Duodenal mucosa (tissue), 2 donors: ENCODE measurements around the gene ZFAND3.
A peak's percentile ranks its signal among the peaks of the same experiment; 100 is the strongest.

Source experiments
- H3K27ac ChIP-seq: one replicate; pipeline ENCODE4 v1.7.0; 2013; ENCODE audit warnings: low read depth, low read length
- H3K27me3 ChIP-seq, 2 donors: one replicate each; pipeline ENCODE4 v1.7.0; 2013; ENCODE audit warnings: low read length in 2 of 2, control low read depth in 1 of 2; ENCODE audit not compliant: insufficient read depth in 2 of 2, control insufficient read depth in 1 of 2
- H3K36me3 ChIP-seq, 2 donors: one replicate each; pipeline ENCODE4 v1.7.0; 2013; ENCODE audit warnings: low read length in 2 of 2, control low read depth in 1 of 2; ENCODE audit not compliant: insufficient read depth in 2 of 2, control insufficient read depth in 1 of 2
- H3K4me1 ChIP-seq, 2 donors: one replicate each; pipeline ENCODE4 v1.7.0; 2013; ENCODE audit warnings: low read length in 2 of 2, control low read depth in 1 of 2; ENCODE audit not compliant: insufficient read depth in 2 of 2, control insufficient read depth in 1 of 2
- H3K4me3 ChIP-seq, 2 donors: one replicate each; pipeline ENCODE4 v1.7.0; 2013; ENCODE audit warnings: low read length in 2 of 2, low read depth in 1 of 2
- H3K9ac ChIP-seq, 2 donors: one replicate each; pipeline ENCODE4 v1.7.0; 2013; ENCODE audit warnings: low read length in 2 of 2, low read depth in 1 of 2
- H3K9me3 ChIP-seq, 2 donors: one replicate each; pipeline ENCODE4 v1.7.0; 2013; ENCODE audit warnings: low read length in 2 of 2, control low read depth in 1 of 2; ENCODE audit not compliant: control insufficient read depth in 1 of 2

Gene ZFAND3, protein sequence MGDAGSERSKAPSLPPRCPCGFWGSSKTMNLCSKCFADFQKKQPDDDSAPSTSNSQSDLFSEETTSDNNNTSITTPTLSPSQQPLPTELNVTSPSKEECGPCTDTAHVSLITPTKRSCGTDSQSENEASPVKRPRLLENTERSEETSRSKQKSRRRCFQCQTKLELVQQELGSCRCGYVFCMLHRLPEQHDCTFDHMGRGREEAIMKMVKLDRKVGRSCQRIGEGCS

DNA sequence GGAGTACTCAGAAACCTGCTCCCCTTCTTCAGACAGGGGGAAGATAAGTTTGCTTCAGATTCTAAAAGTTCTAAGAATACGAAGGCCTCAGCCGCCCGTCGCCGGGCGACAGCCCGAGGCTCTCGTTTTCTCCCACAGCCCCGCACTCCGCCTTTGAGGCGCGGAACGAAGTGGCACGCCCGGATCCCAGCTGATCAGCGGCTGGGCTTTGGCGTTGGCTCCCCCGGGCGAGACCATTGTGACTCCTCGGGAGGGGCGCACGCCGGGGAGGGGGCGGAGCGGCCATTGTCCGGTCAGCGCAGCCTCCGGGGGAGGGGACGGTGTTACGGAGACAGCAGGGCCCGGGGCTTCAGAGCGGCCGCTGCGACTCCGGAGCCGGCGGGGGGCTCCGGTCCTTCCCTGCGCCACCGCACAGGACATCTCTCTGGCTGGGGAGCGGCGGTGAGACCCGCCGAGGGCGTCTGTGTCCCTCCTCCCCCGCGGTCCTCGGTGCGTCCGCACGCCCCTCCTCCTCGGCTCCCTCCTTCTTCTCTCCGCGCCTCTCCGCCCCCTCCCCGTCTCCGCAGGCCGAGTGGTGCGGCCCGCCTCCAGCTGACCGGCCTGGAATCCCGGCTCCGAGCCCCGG is at the start of gene ZFAND3:
TSS of gene ZFAND3 (plus strand) at position 551 of the 625 bp plus-strand sequence. CDS start 219 bp downstream, outside the sequence.
- H3K4me3 ChIP-seq, result peak within 1 kb of the TSS; percentile 85 to 89
- H3K27me3 ChIP-seq, result no peaks in the 10 kb centered on the region
- peak within 1 kb of the TSS; percentile 97 for H3K27ac ChIP-seq
- H3K9me3 ChIP-seq, result no peaks in the 10 kb centered on the region
- peak within 1 kb of the TSS; percentile 81 to 96 for H3K9ac ChIP-seq
- peaks cover 31 to 39% of the 10 kb centered on the region in 2 donors for H3K4me1 ChIP-seq
- no peaks in the 10 kb centered on the region for H3K36me3 ChIP-seq

DNA sequence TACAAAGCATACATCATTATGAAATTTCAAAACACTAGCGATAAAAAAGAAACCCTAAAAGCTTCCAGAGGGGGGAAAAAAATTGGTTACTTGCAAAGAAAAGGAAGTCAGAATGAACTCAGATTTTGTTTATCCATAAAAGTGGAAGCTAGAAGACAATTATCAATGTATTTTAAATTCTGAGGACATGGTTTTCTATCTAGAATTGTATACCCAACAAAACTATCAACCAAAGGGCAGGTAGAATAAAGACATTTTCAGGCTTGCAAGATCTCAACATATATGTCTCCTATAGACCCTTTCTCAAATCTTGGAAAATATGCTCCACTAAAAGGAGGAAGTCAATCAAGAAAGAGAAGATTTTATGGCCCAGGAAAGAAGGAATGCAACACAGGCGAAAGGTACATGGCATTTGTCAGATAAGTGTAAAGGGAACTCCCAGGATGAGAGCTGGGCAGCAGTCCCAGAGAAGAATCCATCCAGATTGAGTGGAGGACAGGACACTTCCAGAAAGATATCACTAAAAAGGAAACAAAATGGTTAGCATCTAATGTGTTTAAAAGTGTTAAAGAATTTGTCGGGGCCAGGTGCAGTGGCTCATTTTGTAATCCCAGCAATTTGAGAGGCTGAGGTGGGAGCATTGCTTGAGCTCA is 45.4 kb upstream of the ZFAND3 start:
- H3K27ac ChIP-seq, result no peak overlapping the region
- H3K36me3 ChIP-seq, result no peaks in the 10 kb centered on the region
- H3K9ac ChIP-seq, result no peak overlapping the region
- no peaks in the 10 kb centered on the region for H3K27me3 ChIP-seq
- H3K4me1 ChIP-seq, result peaks cover 0 to 4% of the 10 kb centered on the region in 2 donors
- no peaks in the 10 kb centered on the region for H3K9me3 ChIP-seq
- no peak overlapping the region for H3K4me3 ChIP-seq

- Histone ChIP-seq H3K9ac (no peak overlapping the region), H3K4me3 (no peak overlapping the region), H3K36me3 (no peaks in the 10 kb centered on the region), H3K27ac (no peak overlapping the region), H3K4me1 (peaks cover 0 to 6% of the 10 kb centered on the region in 2 donors), H3K9me3 (no peaks in the 10 kb centered on the region), H3K27me3 (no peaks in the 10 kb centered on the region)
Observed at GRCh38 chr6:37776566-37776965, 43.0 kb upstream of the ZFAND3 start.

DNA sequence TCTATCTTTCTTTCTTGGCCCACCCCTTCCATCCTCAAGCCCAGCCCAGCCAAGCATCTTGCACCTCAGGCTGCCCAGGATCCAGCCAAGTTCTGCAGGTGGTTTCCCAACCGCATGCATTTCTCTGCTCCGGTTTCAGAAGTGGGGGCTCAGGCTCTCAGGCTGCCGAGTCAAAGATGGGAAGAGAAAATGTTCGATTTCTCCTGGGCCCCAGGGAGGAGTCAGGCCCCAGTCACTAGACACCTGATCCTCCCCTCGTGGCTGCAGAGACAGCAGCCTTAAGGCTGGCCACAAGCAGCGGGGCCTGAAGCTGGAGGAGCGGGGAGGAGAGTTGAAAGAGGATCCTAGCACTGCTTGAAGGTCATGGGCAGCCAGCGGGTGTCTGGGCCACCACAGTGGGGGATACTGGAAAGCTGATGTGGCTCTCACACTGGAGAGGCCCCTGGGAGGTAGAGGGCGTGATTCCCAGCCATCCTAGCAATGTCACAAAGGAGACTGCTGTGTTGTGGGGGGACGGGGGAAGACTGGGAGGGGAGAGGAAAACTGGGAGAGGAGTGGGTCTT is 42.2 kb upstream of the ZFAND3 start:
- Histone ChIP-seq H3K27ac (no peak overlapping the region), H3K4me1 (peaks cover 0 to 6% of the 10 kb centered on the region in 2 donors), H3K4me3 (no peak overlapping the region), H3K9me3 (no peaks in the 10 kb centered on the region), H3K9ac (no peak overlapping the region), H3K36me3 (no peaks in the 10 kb centered on the region), H3K27me3 (no peaks in the 10 kb centered on the region)

DNA sequence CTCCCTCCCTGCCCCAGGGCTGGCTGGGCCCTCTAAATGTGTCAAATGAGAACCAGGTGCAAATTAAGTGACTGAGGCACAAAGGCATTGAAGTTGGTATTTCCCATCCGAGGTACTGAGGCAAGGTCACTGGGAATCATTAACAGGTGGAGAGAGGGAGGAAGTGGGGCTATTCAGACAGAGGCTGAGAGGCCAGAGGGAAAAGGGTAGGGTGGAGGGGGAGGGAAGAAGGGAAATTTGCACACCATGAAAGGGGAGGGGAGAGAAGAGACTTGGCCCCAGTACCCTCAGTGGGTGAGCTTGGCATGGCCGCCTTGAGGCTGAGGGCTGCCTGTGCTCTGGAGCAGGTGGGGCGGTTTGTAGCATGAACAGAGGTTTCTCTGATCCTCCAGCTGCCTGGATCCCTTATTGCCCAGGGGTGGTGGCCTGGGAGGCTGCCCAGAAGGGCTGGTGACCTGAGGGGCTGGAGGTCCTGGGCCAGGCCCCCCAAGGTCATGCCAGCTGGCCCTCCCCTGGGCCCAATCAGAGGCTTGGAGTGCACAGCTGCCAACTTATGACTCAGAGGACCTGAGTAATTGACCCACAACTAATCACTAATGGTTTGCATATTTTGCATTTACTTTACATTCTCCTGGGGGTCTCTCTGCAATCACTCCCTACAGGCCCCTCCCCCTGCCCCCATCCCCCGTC is 40.3 kb upstream of the ZFAND3 start:
- Histone ChIP-seq H3K9me3 (no peaks in the 10 kb centered on the region), H3K27me3 (peaks cover 4 to 12% of the 10 kb centered on the region in 2 donors), H3K36me3 (no peaks in the 10 kb centered on the region), H3K4me1 (peaks cover 5 to 12% of the 10 kb centered on the region in 2 donors), H3K27ac (no peak overlapping the region), H3K9ac (no peak overlapping the region), H3K4me3 (no peak overlapping the region)

DNA sequence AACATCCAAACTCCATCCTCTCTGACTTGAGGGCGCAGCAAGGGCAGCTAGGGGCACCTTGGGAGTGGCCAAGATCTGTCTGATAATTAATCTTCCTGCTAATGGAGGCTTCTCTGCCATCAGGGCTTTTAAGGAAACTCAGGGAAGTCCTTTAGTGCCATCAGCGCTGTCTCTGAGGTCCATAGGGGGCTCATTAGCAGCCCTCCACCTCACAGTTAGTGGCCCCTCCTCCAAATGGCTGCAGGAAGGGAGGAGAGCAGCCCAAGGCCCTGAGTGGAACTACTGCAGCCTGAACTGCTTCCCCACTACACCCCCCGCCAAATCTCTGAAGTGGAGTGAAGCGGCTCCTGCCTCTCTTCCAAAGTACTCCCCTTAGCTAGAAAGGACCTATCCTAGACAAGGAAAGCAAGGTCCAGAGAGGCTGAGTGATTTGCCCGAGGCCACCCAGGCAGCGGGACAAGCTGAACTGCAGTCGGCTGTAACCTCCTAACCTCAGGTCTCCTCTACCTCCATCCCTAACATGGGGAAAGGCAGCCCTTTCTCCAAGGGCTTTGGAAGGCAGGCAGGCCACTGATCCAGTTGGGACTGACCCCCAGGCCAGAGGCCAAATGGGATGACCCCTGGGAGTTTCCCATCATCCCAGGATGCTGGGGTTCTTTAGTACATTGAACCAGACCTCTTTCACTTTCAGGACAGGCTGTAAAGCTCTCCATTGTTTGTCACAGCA is 39.5 kb upstream of the ZFAND3 start:
- Histone ChIP-seq H3K9me3 (no peaks in the 10 kb centered on the region), H3K36me3 (no peaks in the 10 kb centered on the region), H3K9ac (no peak overlapping the region), H3K27ac (no peak overlapping the region), H3K4me1 (peaks cover 12 to 15% of the 10 kb centered on the region in 2 donors), H3K4me3 (no peak overlapping the region), H3K27me3 (peaks cover 5 to 20% of the 10 kb centered on the region in 2 donors)

DNA sequence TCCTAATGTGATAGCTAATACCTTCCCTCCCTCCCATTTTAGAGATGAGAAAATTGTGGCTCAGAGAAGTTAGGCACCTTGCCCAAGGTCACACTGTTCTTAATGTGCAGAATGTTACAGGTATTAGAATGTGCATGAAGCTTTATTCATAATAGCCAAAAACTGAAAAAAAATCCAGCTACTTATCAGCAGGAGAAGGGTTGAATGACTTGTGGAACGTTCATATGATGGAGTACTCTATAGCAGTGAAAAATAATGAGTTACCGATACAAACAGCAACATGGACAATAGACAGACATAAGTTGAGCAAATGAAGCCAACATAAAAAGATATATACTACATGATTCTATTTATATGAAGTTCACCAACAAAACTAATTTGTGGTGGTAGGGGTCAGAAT is 37.7 kb upstream of the ZFAND3 start:
- H3K9ac ChIP-seq, result no peak overlapping the region
- H3K36me3 ChIP-seq, result no peaks in the 10 kb centered on the region
- H3K4me1 ChIP-seq, result peaks cover 12 to 15% of the 10 kb centered on the region in 2 donors
- H3K27ac ChIP-seq, result no peak overlapping the region
- peaks cover 9 to 24% of the 10 kb centered on the region in 2 donors for H3K27me3 ChIP-seq
- no peaks in the 10 kb centered on the region for H3K9me3 ChIP-seq
- no peak overlapping the region for H3K4me3 ChIP-seq

GRCh38 chr6:37783025-37783855 is 36.3 kb upstream of the ZFAND3 start:
- Histone ChIP-seq H3K4me1 (peaks cover 12 to 15% of the 10 kb centered on the region in 2 donors), H3K9me3 (no peaks in the 10 kb centered on the region), H3K36me3 (no peaks in the 10 kb centered on the region), H3K27me3 (peaks cover 9 to 24% of the 10 kb centered on the region in 2 donors), H3K4me3 (peak overlapping the region; percentile 75 to 76), H3K9ac (peak overlapping the region; percentile 16 to 60), H3K27ac (no peak overlapping the region)
